Upper lobe of right lung (tissue), 1 donor: ENCODE results near the gene COMMD9. TPM values are rescaled to one million over a fixed set of nuclear protein-coding genes. Genes with fewer than 3 reads are reported as not detected.

ENCODE experiments used
- ATAC-seq: fragments of 200-7000 bp; cut with Tn5 transposase; one replicate; pipeline ENCODE4 v1.9.1; 2020; ENCODE audit warnings: mild to moderate bottlenecking, moderate library complexity
- DNase-seq: peaks from one replicate; pipeline ENCODE4 v3.0.0-alpha.2; 2020
- H3K27ac ChIP-seq: fragments of 200-600 bp; one replicate; pipeline ENCODE4 v1.8.0; 2022
- H3K27me3 ChIP-seq: fragments of 200-600 bp; one replicate; pipeline ENCODE4 v1.8.0; 2022; ENCODE audit warnings: mild to moderate bottlenecking
- H3K36me3 ChIP-seq: fragments of 200-600 bp; one replicate; pipeline ENCODE4 v1.8.0; 2022
- H3K4me1 ChIP-seq: fragments of 200-600 bp; one replicate; pipeline ENCODE4 v1.8.0; 2022
- H3K4me3 ChIP-seq: fragments of 200-600 bp; one replicate; pipeline ENCODE4 v1.8.0; 2022; ENCODE audit warnings: mild to moderate bottlenecking
- H3K9me3 ChIP-seq: fragments of 200-600 bp; one replicate; pipeline ENCODE4 v1.8.0; 2022
- CTCF ChIP-seq: fragments of 200-600 bp; IDR thresholded peaks from one replicate; pipeline ENCODE4 v1.8.0; 2022; ENCODE audit warnings: antibody characterized with exemption
- intact Hi-C: fragments of 100-400 bp; cut with DNase I; formaldehyde crosslinking; loops from one replicate; pipeline ENCODE4 v1.11.0; 2022
- total RNA-seq: library from RNA; stranded (reverse); fragmentation: NEBNext Ultra II Directional; extraction: Animal tissue kit (Norgen Biotek cat#: 25700); gene quantifications from one replicate; pipeline ENCODE4 v1.2.1, GENCODE V29; 2021
- donor health status: DM: no; HTN: yes; CAD: no; lungs with severe emphysema.

Gene COMMD9
- total RNA-seq, 1 donor from 2014 or later, result 74.5 TPM

GRCh38 chr11:36264011-36264972 lies 24.9 kb downstream of the COMMD9 start:
- ATAC-seq (no peak), DNase-seq (no peak)
- H3K4me1 ChIP-seq, result no peaks in the 10 kb centered on the region
- H3K36me3 ChIP-seq, result no peaks in the 10 kb centered on the region
- H3K4me3 ChIP-seq, result no peak overlapping the region
- intact Hi-C loops, result no loop called here
- no peaks in the 10 kb centered on the region for H3K27me3 ChIP-seq
- no peak for TF ChIP-seq CTCF
- no peaks in the 10 kb centered on the region for H3K9me3 ChIP-seq
- no peak overlapping the region for H3K27ac ChIP-seq

- Histone ChIP-seq H3K4me1 (no peaks in the 10 kb centered on the region), H3K27ac (no peak overlapping the region), H3K27me3 (no peaks in the 10 kb centered on the region), H3K9me3 (no peaks in the 10 kb centered on the region), H3K36me3 (no peaks in the 10 kb centered on the region), H3K4me3 (no peak overlapping the region)
- DNase-seq (no peak), ATAC-seq (no peak)
- intact Hi-C loops, result no loop called here
- TF ChIP-seq CTCF, result no peak
Measured at GRCh38 chr11:36261094-36261493, 28.1 kb downstream of the COMMD9 start.

- DNase-seq, result peak; percentile 78
- intact Hi-C loops, result no loop called here
Measured at GRCh38 chr11:36258730-36259360, 30.4 kb downstream of the COMMD9 start.

GRCh38 chr11:36257351-36257750 lies 31.9 kb downstream of the COMMD9 start:
- TF ChIP-seq CTCF, result no peak
- Histone ChIP-seq H3K9me3 (no peaks in the 10 kb centered on the region), H3K4me1 (no peaks in the 10 kb centered on the region), H3K27me3 (no peaks in the 10 kb centered on the region), H3K27ac (no peak overlapping the region), H3K4me3 (no peak overlapping the region), H3K36me3 (no peaks in the 10 kb centered on the region)
- no peak for ATAC-seq
- no peak for DNase-seq
- intact Hi-C loops, result no loop called here

More at GRCh38 chr11:36258730-36259360, 30.4 kb downstream of the COMMD9 start:
- H3K36me3 ChIP-seq, result no peaks in the 10 kb centered on the region
- no peak overlapping the region for H3K4me3 ChIP-seq
- peak; percentile 61 for TF ChIP-seq CTCF
- H3K9me3 ChIP-seq, result no peaks in the 10 kb centered on the region
- peak; percentile 91 for ATAC-seq
- no peaks in the 10 kb centered on the region for H3K4me1 ChIP-seq
- H3K27ac ChIP-seq, result no peak overlapping the region
- H3K27me3 ChIP-seq, result no peaks in the 10 kb centered on the region

- no peak for TF ChIP-seq CTCF
- H3K4me1 ChIP-seq, result no peaks in the 10 kb centered on the region
- H3K36me3 ChIP-seq, result no peaks in the 10 kb centered on the region
- H3K27me3 ChIP-seq, result no peaks in the 10 kb centered on the region
- ATAC-seq (no peak), DNase-seq (no peak)
- H3K27ac ChIP-seq, result no peak overlapping the region
- no peak overlapping the region for H3K4me3 ChIP-seq
- intact Hi-C loops, result no loop called here
- H3K9me3 ChIP-seq, result no peaks in the 10 kb centered on the region
Measured at GRCh38 chr11:36254713-36255112, 34.5 kb downstream of the COMMD9 start.
